T-cell (primary cell): Measurements from ENCODE around the gene TEX53. TPM values are rescaled to one million over a fixed set of nuclear protein-coding genes. Genes with fewer than 3 reads are reported as not detected.

Source experiments
- ATAC-seq, 4 experiments: fragments of 200-7000 bp in 3 of 4; fragments of 150-1000 bp in 1 of 4; cut with Tn5 transposase; replicated peaks in 1 of 4; 1 replicate in 3 of 4; 2 replicates in 1 of 4; pipeline ENCODE4 v1.10.0; 2021; ENCODE audit warnings: moderate library complexity in 3 of 4, mild to moderate bottlenecking in 2 of 4, moderate number of reproducible peaks in 1 of 4
- CTCF ChIA-PET, 2 donors: fragments of 300-600 bp; sonication (Branson Sonifier 250); formaldehyde crosslinking; loops; one replicate each; lab custom pipeline; 2022; ENCODE audit warnings: antibody characterized with exemption in 2 of 2; lab: Charles Lee
- POLR2A ChIA-PET, 2 donors: fragments of 300-600 bp; sonication (Branson Sonifier 250); formaldehyde crosslinking; loops; one replicate each; lab custom pipeline; 2022; ENCODE audit warnings: antibody characterized with exemption in 2 of 2; lab: Charles Lee
- DNase-seq, 35 experiments: peaks; one replicate each; pipeline versions ENCODE4 v3.0.0 to v3.0.0-alpha.2; 2013 to 2023
- H3K27ac ChIP-seq: one replicate; pipeline ENCODE4 v1.5.1; 2013; ENCODE audit warnings: low read length
- H3K27me3 ChIP-seq, 2 experiments: replicated peaks in 1 of 2; 1 replicate in 1 of 2; 2 replicates in 1 of 2; pipeline versions ENCODE4 v1.6.1 to v1.7.0; 2013; ENCODE audit warnings: low read length in 1 of 2, mixed read lengths in 1 of 2; ENCODE audit not compliant: control insufficient read depth in 2 of 2, insufficient read depth in 2 of 2; ENCODE audit errors: extremely low read depth in 1 of 2
- H3K36me3 ChIP-seq, 2 donors: 1 replicate in 1 of 2; 2 replicates in 1 of 2; pipeline versions ENCODE4 v1.6.1 to v1.7.0; 2013; ENCODE audit warnings: low read length in 1 of 2; ENCODE audit not compliant: control insufficient read depth in 2 of 2, insufficient read depth in 1 of 2; ENCODE audit errors: extremely low read depth in 1 of 2
- H3K4me1 ChIP-seq, 2 experiments: 1 replicate in 1 of 2; 2 replicates in 1 of 2; pipeline versions ENCODE4 v1.6.1 to v1.7.0; 2013; ENCODE audit warnings: low read length in 2 of 2, mixed read lengths in 1 of 2; ENCODE audit not compliant: insufficient read depth in 2 of 2, control insufficient read depth in 1 of 2; ENCODE audit errors: extremely low read depth in 1 of 2
- H3K4me3 ChIP-seq, 2 donors: 1 replicate in 1 of 2; 2 replicates in 1 of 2; pipeline versions ENCODE4 v1.5.1 to v1.7.0; 2013; ENCODE audit warnings: mild to moderate bottlenecking in 2 of 2, low read length in 1 of 2, moderate library complexity in 1 of 2; ENCODE audit not compliant: control insufficient read depth in 1 of 2; ENCODE audit errors: extremely low read depth in 1 of 2
- H3K9me3 ChIP-seq: 2 replicates; pipeline ENCODE4 v1.7.0; 2013
- H3K27ac Mint-ChIP-seq, 2 donors: one replicate each; pipeline ENCODE4 v1.8.0; 2020 to 2021; ENCODE audit warnings: mild to moderate bottlenecking in 2 of 2, mixed read lengths in 2 of 2
- H3K27me3 Mint-ChIP-seq, 2 donors: one replicate each; pipeline ENCODE4 v1.8.0; 2021 to 2022; ENCODE audit warnings: mixed read lengths in 2 of 2
- H3K36me3 Mint-ChIP-seq: one replicate; pipeline ENCODE4 v1.8.0; 2021; ENCODE audit warnings: mixed read lengths
- H3K4me1 Mint-ChIP-seq, 3 donors: one replicate each; pipeline ENCODE4 v1.8.0; 2020 to 2022; ENCODE audit warnings: mixed read lengths in 3 of 3, mild to moderate bottlenecking in 1 of 3
- H3K4me3 Mint-ChIP-seq, 3 donors: one replicate each; pipeline ENCODE4 v1.8.0; 2020 to 2022; ENCODE audit warnings: mild to moderate bottlenecking in 3 of 3, mixed read lengths in 3 of 3, moderate library complexity in 3 of 3
- H3K9me3 Mint-ChIP-seq, 3 donors: one replicate each; pipeline ENCODE4 v1.8.0; 2020 to 2022; ENCODE audit warnings: mixed read lengths in 3 of 3
- WGBS: methylation state at CpG from one replicate; pipeline ENCODE4 v1.1.5; 2013; ENCODE audit warnings: missing lambda C conversion rate; ENCODE audit not compliant: insufficient coverage; 5-methylcytosine and 5-hydroxymethylcytosine counted together
- total RNA-seq, 35 experiments: library from RNA in 6 of 35; stranded (reverse) in 6 of 35; fragments of 120-200 nt in 1 of 35; gene quantifications; one replicate each; pipeline versions ENCODE4 v1.2.1 to v1.2.4 and lab custom pipeline; 2013 to 2026

Gene TEX53
- total RNA-seq, 5 donors from 2014 or later (not counting 1 experiment from before 2014, with no cell fraction given) = not detected

- Histone ChIP-seq H3K36me3 (no peaks in the 10 kb centered on the region), H3K27ac (no peak overlapping the region), H3K4me1 (peaks cover 7 to 11% of the 10 kb centered on the region in 2 experiments), H3K4me3 (no peak overlapping the region), H3K9me3 (no peaks in the 10 kb centered on the region), H3K27me3 (no peaks in the 10 kb centered on the region)
- DNase-seq (no peak), ATAC-seq (no peak)
- Mint-ChIP-seq H3K4me3 (no peak overlapping the region), H3K27ac (no peak overlapping the region), H3K4me1 (peaks cover 21 to 22% (median 22%) of the 10 kb centered on the region in 3 donors), H3K36me3 (peaks cover 3% of the 10 kb centered on the region), H3K9me3 (no peaks in the 10 kb centered on the region), H3K27me3 (no peaks in the 10 kb centered on the region)
- ChIA-PET CTCF (interaction anchor here in 1 of 2 donors (1.0 kb wide), 1 partner anchor 63 kb away, joined by 6 read pairs; no protein-coding TSS in a partner anchor), POLR2A (interaction anchor here in 1 of 2 donors (0.6 kb wide), 1 partner anchor 28 kb away, joined by 4 read pairs; no protein-coding TSS in a partner anchor)
- 100% methylated on average over 5 of the region's 8 CpGs for WGBS
Measured at GRCh38 chr9:114655689-114656088, 1.9 kb downstream of the TEX53 start.

GRCh38 chr9:114653556-114654159 lies 3.9 kb downstream of the TEX53 start:
- Histone ChIP-seq H3K36me3 (no peaks in the 10 kb centered on the region), H3K4me3 (no peak overlapping the region), H3K4me1 (peaks cover 7 to 11% of the 10 kb centered on the region in 2 experiments), H3K27ac (no peak overlapping the region), H3K27me3 (no peaks in the 10 kb centered on the region), H3K9me3 (no peaks in the 10 kb centered on the region)
- CTCF ChIA-PET = interaction anchor here (0.5 to 4.4 kb wide), 51 partner anchors 8 to 1065 kb away, joined by 3 to 121 read pairs (median 4); partner anchors contain the start of gene ATP6V1G1 (in 2 of the 2)
- H3K27me3 Mint-ChIP-seq = no peaks in the 10 kb centered on the region
- POLR2A ChIA-PET = interaction anchor here (0.6 to 1.2 kb wide), 5 partner anchors 36 to 881 kb away, joined by 3 to 4 read pairs (median 3); partner anchors contain the start of gene ATP6V1G1 (in 1 of the 2)
- H3K9me3 Mint-ChIP-seq = no peaks in the 10 kb centered on the region
- peaks cover 21 to 22% (median 22%) of the 10 kb centered on the region in 3 donors for H3K4me1 Mint-ChIP-seq
- no peak overlapping the region for H3K4me3 Mint-ChIP-seq
- peaks cover 3% of the 10 kb centered on the region for H3K36me3 Mint-ChIP-seq
- peak overlapping the region in 1 of 2 donors; percentile 28 for H3K27ac Mint-ChIP-seq
- WGBS = 50% methylated on average over 2 of the region's 6 CpGs
- DNase-seq = peak; percentile 48 to 88 (median 75)
- peak; percentile 81 to 93 (median 91) for ATAC-seq

GRCh38 chr9:114652776-114653555 lies 4.6 kb downstream of the TEX53 start:
- DNase-seq (no peak), ATAC-seq (peak in 2 of 4 experiments; percentile 28 to 35)
- no peaks in the 10 kb centered on the region for H3K9me3 ChIP-seq
- Mint-ChIP-seq H3K27ac (peak overlapping the region; percentile 28), H3K9me3 (no peaks in the 10 kb centered on the region), H3K27me3 (no peaks in the 10 kb centered on the region), H3K4me1 (peaks cover 21 to 22% (median 22%) of the 10 kb centered on the region in 3 donors), H3K36me3 (peaks cover 6% of the 10 kb centered on the region), H3K4me3 (no peak overlapping the region)
- ChIA-PET POLR2A (interaction anchor here (0.6 to 1.2 kb wide), 4 partner anchors 58 to 882 kb away, joined by 3 to 4 read pairs (median 4); partner anchors contain the start of gene ATP6V1G1 (in 1 of the 2)), CTCF (interaction anchor here (0.5 to 4.4 kb wide), 55 partner anchors 8 to 1064 kb away, joined by 3 to 121 read pairs (median 4); partner anchors contain the start of genes ATP6V1G1 (in 2 of the 2) and TEX48 (in 1 of the 2))
- no peaks in the 10 kb centered on the region for H3K27me3 ChIP-seq
- H3K27ac ChIP-seq = no peak overlapping the region
- no peak overlapping the region for H3K4me3 ChIP-seq
- 60% methylated on average over 1 of the region's 2 CpGs for WGBS
- H3K36me3 ChIP-seq = no peaks in the 10 kb centered on the region
- peaks cover 7 to 11% of the 10 kb centered on the region in 2 experiments for H3K4me1 ChIP-seq

- WGBS = 93% methylated on average over 4 of the region's 5 CpGs
- no peak overlapping the region for H3K27ac ChIP-seq
- H3K4me3 ChIP-seq = no peak overlapping the region
- ChIA-PET CTCF (no interaction called here), POLR2A (no interaction called here)
- H3K9me3 Mint-ChIP-seq = peaks cover 0 to 4% (median 4%) of the 10 kb centered on the region in 3 donors
- no peaks in the 10 kb centered on the region for H3K9me3 ChIP-seq
- peaks cover 12 to 43% of the 10 kb centered on the region in 2 donors for H3K36me3 ChIP-seq
- H3K27me3 ChIP-seq = no peaks in the 10 kb centered on the region
- no peaks in the 10 kb centered on the region for H3K4me1 Mint-ChIP-seq
- peaks cover 62% of the 10 kb centered on the region for H3K36me3 Mint-ChIP-seq
- peak overlapping the region in 1 of 2 donors; percentile 4 for H3K27ac Mint-ChIP-seq
- no peak for ATAC-seq
- H3K4me3 Mint-ChIP-seq = no peak overlapping the region
- no peaks in the 10 kb centered on the region for H3K4me1 ChIP-seq
- no peak for DNase-seq
- no peaks in the 10 kb centered on the region for H3K27me3 Mint-ChIP-seq
Measured at GRCh38 chr9:114643896-114644295, 13.7 kb downstream of the TEX53 start.

- no peaks in the 10 kb centered on the region for H3K27me3 Mint-ChIP-seq
- no peak for ATAC-seq
- peaks cover 65% of the 10 kb centered on the region for H3K36me3 Mint-ChIP-seq
- peaks cover 12 to 43% of the 10 kb centered on the region in 2 donors for H3K36me3 ChIP-seq
- H3K4me3 ChIP-seq = no peak overlapping the region
- POLR2A ChIA-PET = no interaction called here
- no peak overlapping the region for H3K27ac ChIP-seq
- CTCF ChIA-PET = interaction anchor here in 1 of 2 donors (2.0 kb wide), 1 partner anchor 10 kb away, joined by 5 read pairs; no protein-coding TSS in a partner anchor
- no peak overlapping the region for H3K27ac Mint-ChIP-seq
- DNase-seq = no peak
- H3K9me3 ChIP-seq = no peaks in the 10 kb centered on the region
- no peaks in the 10 kb centered on the region for H3K27me3 ChIP-seq
- whole genome bisulfite sequencing = 95% methylated on average over 7 of the region's 8 CpGs
- no peaks in the 10 kb centered on the region for H3K4me1 Mint-ChIP-seq
- peaks cover 0 to 4% (median 4%) of the 10 kb centered on the region in 3 donors for H3K9me3 Mint-ChIP-seq
- no peak overlapping the region for H3K4me3 Mint-ChIP-seq
- no peaks in the 10 kb centered on the region for H3K4me1 ChIP-seq
Measured at GRCh38 chr9:114643001-114643400, 14.6 kb downstream of the TEX53 start.

- H3K4me3 ChIP-seq = no peak overlapping the region
- H3K9me3 ChIP-seq = no peaks in the 10 kb centered on the region
- ATAC-seq (no peak), DNase-seq (no peak)
- no peaks in the 10 kb centered on the region for H3K4me1 ChIP-seq
- Mint-ChIP-seq H3K4me3 (no peak overlapping the region), H3K36me3 (peaks cover 64% of the 10 kb centered on the region), H3K4me1 (no peaks in the 10 kb centered on the region), H3K9me3 (no peaks in the 10 kb centered on the region), H3K27ac (peak overlapping the region; percentile 12 to 23), H3K27me3 (no peaks in the 10 kb centered on the region)
- H3K27me3 ChIP-seq = no peaks in the 10 kb centered on the region
- H3K36me3 ChIP-seq = peaks cover 12 to 45% of the 10 kb centered on the region in 2 donors
- ChIA-PET POLR2A (no interaction called here), CTCF (interaction anchor here in 1 of 2 donors (2.0 kb wide), 1 partner anchor 11 kb away, joined by 5 read pairs; no protein-coding TSS in a partner anchor)
- no peak overlapping the region for H3K27ac ChIP-seq
- no CpG with 5 or more reads among the region's 1 CpG for WGBS
Measured at GRCh38 chr9:114641967-114642366, 15.6 kb downstream of the TEX53 start.
